MM.1S (cell line): ENCODE results near the gene RRP1.

Source experiments
- EZH2 ChIP-seq: fragments of 300-600 bp; sonication (generic); optimal IDR thresholded peaks from 2 replicates; pipeline ENCODE3; 2017; ENCODE audit warnings: low read depth, mild to moderate bottlenecking, antibody characterized with exemption, low read length, mixed read lengths
- TF ChIP-seq, protein P1 (sequence below): fragments of 300-600 bp; sonication (generic); IDR thresholded peaks from 2 replicates; pipeline ENCODE4 v1.5.1; 2016; ENCODE audit warnings: antibody characterized with exemption, low read length, mixed read lengths

DNA sequence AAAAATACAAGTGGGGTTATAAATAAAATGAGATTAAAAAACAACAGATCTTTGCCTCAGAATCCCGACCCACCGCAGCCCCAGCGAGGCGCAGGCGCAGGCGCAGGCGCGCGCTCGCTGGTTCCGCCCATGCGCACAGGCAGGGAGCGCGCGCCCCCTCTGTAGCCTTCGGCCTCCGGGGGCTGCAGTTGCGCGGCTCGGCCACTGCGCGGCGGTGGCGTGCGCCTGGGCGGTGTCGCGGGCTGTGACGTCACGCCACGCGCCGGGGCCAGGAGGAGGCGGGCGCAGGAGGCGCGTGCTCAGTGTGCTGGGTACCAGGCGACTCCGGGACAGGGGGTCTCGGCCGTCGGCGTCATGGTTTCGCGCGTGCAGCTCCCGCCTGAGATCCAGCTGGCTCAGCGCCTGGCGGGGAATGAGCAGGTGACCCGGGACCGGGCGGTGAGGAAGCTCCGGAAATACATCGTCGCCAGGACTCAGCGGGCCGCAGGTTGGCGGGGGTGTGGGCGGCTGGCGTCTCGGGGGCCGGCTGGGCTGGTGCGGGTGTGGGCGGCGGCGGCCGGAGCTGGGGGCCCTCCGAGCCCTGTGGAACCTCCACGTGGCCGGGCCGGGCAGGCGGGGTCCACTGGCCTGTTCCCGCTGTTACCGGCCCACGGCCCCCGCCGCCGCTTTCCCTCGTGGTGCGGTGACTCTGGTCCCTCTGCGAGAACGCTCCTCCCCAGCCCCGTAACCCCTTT lies at the start of gene RRP1:
- TF ChIP-seq EZH2: no peak
- TF ChIP-seq, protein P1, sequence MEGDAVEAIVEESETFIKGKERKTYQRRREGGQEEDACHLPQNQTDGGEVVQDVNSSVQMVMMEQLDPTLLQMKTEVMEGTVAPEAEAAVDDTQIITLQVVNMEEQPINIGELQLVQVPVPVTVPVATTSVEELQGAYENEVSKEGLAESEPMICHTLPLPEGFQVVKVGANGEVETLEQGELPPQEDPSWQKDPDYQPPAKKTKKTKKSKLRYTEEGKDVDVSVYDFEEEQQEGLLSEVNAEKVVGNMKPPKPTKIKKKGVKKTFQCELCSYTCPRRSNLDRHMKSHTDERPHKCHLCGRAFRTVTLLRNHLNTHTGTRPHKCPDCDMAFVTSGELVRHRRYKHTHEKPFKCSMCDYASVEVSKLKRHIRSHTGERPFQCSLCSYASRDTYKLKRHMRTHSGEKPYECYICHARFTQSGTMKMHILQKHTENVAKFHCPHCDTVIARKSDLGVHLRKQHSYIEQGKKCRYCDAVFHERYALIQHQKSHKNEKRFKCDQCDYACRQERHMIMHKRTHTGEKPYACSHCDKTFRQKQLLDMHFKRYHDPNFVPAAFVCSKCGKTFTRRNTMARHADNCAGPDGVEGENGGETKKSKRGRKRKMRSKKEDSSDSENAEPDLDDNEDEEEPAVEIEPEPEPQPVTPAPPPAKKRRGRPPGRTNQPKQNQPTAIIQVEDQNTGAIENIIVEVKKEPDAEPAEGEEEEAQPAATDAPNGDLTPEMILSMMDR: peak; percentile 100
